ENCODE data around the gene UBL4B.

- TF ChIP-seq CTCF (IDR thresholded peaks at IDR 0.05 in 8 of 11, conservative IDR thresholded peaks at IDR 0.05 in 3 of 11) (no peak), POLR2A (IDR thresholded peaks at IDR 0.05) (no peak)
These were observed 13.8 kb upstream of the UBL4B start for GRCh38 chr1:110098222-110099026.

All from spleen (tissue), 7 donors.